GM19324 (cell line): Measurements from ENCODE around the gene S100A5.

Source experiments
- ATAC-seq: cut with Tn5 transposase; IDR thresholded peaks from one replicate; pipeline ENCODE4 v1.9.1; 2021; ENCODE audit warnings: mild to moderate bottlenecking, moderate library complexity; ENCODE audit not compliant: unreplicated experiment, low FRiP score

Gene S100A5

DNA sequence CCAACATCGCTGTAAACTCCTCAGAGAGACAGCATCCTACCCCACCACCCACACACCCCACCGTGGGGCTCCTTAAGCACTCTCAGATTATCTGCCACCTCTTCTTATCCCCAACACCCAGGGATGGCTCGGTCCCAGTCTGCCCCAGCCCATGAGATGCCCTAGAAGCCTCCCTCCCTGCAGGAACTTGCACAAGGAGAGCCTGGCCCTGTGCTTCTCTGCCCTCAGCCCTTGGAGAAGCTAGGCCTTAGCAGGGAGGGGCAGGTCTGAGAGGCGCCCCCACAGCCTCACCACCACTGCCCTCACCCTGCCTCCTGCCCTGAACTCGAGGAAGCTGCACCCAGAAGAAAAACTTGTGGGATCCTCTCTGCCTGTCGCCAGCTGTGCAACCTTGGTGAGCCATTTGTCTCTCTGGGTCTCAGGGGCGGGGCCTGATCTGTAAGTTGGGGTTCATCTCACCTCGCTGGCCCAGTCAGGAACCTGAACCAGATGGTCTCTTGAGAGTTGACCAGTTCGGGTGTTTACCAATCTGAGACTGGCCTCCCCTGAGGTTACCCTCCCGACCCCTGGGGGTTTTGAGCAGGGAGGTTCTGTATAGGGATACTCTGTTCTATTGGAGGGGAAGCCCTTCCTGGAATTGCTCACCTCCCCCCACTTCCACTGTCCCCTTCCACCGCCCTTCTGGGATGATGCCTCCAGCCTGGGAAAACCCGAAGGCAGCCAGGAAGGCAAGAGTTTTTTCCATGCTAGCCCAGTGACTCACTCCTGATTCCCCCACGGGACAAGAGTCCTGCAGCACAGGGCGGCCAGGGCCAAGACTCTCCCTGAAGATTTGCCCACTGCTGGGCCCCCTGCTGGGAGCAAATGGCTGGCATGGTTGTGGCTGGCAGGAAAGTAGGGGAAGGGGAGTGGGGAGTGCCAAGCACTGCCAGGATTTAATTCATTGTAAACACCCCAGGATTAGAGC is 8.3 kb upstream of the S100A5 start, which contains the start of gene S100A3:
Gene S100A3, minus strand, starts transcription at position 537 of the 967 bp plus-strand sequence. CDS start 773 bp downstream, outside the sequence.
- no peak for ATAC-seq

DNA sequence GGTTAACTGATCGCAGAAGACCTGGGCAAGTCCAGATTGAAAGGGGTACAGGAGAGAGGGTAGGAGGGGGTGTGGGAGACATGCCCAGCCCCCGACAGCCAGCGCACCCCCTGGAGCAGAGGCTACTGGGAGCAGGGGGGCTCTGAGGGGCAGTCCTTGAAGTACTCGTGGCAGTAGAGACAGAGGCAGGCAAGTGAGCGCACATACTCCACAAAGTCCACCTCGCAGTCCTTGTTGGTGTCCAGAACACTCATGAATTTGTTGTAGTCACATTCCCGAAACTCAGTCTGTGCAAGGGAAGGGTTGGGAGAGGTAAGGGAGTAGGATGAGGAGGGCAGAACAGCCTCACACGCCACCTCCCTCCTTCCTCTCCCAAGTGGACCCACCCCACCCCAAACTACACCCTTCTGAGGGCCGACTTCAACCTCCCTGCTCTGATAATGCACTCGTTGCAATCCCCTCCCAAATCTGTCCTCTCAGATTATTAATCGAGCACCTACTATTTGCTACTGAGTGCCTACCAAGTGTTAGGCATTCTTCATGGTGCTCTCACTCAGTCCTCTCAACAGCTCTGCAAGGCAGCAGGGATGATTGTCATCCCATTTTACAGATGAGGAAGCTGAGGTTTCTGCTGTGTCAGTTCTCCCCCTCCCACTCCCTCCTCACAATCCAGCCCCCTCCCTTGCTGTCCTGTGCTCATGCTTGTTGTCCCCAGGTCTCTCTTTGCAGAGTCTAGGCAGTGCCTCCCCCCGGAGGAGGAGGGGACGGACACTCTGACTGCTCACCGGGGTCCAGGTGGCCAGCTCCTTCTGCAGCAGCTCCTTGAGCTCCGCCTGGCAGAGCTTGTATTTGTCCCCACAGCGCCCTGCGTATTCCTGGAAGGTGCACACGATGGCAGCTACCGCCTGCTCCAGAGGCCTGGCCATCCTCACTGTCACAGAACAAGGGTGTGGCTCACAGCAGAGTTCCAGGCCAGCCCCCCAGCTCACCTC is 7.1 kb upstream of the S100A5 start:
- no peak for ATAC-seq

DNA sequence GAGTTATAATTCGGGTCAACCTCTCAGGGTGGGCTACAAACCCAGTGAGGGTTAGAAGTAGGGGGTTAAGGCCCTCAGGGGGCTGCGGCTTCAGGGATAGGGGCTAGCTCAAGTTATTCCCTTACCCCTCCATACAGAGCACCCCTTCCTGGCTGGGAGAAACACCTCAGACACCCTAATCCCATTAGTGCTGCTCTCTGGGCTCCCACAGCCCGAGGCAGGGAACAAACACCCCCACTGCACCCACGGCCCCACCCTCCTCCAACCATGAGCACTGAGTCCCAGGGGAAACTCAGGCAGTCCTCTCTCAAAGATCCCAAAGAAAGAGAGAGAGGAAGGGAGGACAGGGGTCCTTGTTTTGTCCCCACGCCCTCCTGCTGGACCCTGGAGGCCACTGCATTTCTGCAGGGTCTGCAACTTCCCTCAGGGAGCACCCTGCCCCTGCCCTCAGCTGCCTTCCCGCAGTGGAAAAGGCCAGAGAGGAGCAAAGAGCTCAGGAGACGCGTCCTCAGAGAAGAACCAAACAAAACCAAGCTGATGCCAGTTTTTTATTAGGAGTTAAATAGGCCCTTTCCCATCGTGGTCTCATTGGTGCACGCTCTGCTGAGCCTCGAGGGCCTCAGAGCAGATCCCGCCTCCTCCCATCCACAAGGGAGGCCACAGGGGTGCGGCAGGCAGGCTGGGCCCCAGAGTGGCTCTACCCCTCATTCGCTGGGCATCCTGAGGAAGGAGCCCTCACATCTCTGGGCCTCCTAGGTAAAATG is 6.2 kb upstream of the S100A5 start:
- no peak for ATAC-seq

DNA sequence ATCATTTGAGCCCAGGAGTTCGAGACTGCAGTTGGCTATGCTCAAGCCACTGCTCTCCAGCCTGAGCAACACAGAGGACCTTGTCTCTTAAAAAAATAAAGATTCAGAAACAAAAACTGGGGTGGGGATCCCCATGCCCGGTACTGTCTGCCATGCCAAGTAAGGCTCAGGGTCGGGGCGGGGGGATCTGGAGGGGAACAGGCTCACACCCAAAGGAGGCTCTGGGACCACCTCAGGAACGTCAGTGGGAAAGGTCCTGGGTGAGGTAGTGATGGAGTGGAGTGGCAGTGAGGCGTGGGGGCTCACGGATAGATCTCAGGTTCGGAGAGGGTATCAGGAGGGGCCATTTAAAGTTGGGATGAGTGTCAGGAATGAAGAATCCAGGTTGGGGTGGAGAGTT is 5.6 kb upstream of the S100A5 start:
- ATAC-seq, result no peak

DNA sequence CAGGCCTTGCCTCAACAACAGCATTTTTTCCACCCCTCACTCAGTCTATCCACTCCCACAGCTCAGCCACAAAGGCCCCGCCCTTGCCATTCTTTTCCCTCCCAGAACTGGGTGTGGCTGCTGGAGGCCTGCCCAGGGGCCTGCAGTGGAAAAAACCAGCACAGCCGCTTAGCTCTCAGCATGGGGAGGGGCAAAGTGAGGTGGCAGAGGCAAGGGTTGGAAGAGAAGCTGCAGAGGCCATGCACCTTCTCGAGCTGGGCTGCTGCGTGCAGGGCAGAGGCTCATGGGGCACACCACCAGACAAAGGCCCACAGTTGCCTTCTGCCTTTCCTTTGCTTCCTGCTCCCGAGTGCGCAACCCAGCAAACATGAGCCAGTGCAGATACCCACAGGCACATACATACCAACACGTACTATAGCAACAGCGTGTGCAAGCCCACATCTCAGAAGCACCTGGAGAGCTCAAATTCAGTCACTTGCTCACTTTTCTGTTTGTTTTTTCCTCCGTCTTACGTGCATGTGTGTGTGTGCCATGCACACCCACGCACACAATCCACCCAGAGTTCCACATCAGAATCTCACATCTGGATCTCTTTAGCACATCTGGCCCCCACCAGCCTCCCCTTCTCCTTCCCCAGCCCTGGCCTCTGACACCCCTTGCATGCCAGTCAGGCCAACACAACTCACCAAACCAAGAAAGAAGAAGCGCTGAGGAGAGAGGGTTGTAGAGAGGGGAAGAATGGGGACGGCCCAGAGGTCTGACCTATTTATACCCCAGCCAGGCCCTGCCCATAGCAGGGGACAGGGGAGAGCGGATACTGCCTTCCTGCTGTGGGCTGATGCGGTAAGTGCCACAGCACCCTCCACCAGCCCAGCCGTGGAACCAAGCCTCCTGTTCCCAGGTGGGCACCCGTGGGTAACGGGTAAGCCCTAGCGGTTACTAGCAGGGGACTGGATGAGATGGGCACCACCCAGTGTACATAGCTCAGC is 4.6 kb upstream of the S100A5 start, which contains the start of gene S100A4:
Gene S100A4, minus strand, starts transcription at position 740 of the 989 bp plus-strand sequence. CDS start 1,012 bp downstream, outside the sequence.
- ATAC-seq, result no peak

DNA sequence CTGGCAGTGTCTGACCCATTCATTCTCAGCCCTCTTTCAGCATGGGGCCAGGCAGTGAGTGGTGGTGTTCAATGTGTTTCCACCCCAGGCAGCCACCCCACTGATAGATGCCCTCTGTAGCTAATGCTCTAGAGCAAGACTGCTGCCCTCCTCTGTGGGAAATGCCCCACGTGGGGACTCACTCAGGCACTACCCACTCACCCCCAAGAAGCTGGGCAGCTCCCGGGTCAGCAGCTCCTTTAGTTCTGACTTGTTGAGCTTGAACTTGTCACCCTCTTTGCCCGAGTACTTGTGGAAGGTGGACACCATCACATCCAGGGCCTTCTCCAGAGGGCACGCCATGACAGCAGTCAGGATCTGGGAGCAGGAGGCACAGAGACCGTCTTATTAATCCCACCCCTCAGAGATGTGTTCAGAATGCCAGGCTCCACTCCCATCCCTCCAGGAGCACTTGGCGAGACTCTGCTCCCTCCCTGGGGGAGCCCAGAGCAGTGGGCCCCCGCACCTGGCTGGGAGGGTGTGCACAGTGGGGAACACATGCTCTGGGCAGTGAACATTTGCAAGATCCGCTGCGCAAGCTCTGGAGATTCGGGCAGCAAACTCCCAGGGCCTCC is 3.8 kb upstream of the S100A5 start:
- no peak for ATAC-seq

- ATAC-seq, result no peak
Measured at GRCh38 chr1:153543736-153544135, 3.0 kb upstream of the S100A5 start.

- no peak for ATAC-seq
Measured at GRCh38 chr1:153542956-153543711, 2.4 kb upstream of the S100A5 start.

GRCh38 chr1:153541641-153542590 is 1.2 kb upstream of the S100A5 start:
- ATAC-seq, result no peak

DNA sequence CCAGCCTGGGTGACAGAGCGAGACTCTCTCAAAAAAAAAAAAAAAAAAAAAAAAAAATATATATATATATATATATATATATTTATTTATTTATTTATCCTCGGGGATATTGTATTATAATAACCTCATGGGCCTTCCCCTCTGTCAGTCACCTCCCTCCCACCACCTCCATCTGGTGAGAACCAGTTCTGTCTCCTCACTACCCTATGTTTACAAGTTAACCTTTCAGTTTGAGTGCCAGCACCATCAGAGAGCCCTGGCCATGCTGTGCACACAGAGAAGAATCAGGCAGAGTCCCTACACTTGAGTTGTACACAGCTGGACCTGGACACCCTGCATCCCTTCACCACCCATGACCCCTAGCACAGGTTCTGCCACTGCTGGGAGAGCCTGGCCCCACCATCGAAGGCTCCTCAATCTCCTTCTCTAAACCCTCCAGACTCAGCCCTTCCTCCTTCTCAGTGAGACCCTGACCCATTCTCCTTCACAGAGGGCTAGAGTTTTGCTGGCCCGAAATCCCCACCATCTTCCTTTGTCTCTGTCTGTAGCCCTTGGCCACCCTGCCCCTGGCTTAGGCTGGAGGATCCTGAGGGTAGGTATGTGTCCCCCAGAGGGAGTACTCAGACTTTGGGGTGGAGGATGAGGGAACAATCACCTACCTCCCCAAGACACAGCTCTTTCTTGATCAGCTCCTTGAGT is 1.2 kb downstream of the S100A5 start:
- no peak for ATAC-seq

- no peak for ATAC-seq
Measured at GRCh38 chr1:153538315-153538821, 2.4 kb downstream of the S100A5 start.

- no peak for ATAC-seq
Measured at GRCh38 chr1:153537376-153537730, 3.4 kb downstream of the S100A5 start.

- ATAC-seq, result no peak
Measured at GRCh38 chr1:153536671-153537375, 3.9 kb downstream of the S100A5 start.

DNA sequence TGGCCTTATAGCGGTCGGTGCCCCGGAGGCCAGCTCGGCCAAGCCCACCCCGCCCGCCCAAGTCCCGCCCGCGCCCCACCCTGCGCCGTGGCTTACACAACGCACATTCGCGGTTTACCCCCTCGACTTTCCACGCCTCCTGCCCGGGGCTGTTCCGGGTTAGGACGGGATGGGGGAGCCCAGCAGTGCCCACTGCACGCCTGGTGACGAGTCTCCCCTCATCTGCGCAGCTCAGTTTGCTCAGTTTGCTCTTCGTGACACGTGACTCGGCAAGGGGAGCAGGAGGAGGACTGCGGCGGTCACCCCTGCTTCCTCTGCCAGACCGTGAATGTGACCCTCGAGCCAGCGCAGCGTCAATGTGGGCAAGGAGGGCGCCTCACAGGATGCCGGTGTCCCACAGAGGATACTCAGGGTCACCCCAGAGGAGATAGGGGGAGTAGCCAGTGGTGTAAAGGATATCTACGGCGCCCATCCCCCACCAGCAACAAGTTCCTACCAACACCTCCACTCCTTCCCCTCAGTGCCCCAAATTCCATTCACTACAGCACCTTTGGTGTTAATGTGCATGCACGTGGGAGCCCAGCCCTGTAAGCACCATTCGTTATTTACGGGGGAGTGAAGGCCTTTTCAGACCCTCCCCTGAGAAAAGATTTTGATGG is 4.6 kb downstream of the S100A5 start:
- peak; percentile 55 for ATAC-seq
